Kidney capillary endothelial cell (primary cell): ENCODE results near the gene DPEP2NB.
"Not testable (repeated sequence)": the region's sequence is repeated elsewhere in the genome, so short reads cannot be mapped to it uniquely, and the experiment has no call there.

ENCODE experiments used
- DNase-seq: peaks from one replicate; pipeline ENCODE4 v3.0.0-alpha.2; 2018; ENCODE audit warnings: low spot score

The DPEP2NB gene

GRCh38 chr16:68015681-68016080, at the start of gene DPEP2NB:
DPEP2NB (minus strand) TSS chr16:68015911; CDS start chr16:68015770, 141 bp downstream.
- no peak for DNase-seq

- peak; percentile 59 for DNase-seq
Observed at GRCh38 chr16:68064791-68065365, 49.2 kb upstream of the DPEP2NB start.

GRCh38 chr16:68062910-68063393, 47.2 kb upstream of the DPEP2NB start:
- DNase-seq = no peak

- DNase-seq = no peak
Observed at GRCh38 chr16:68061396-68061795, 45.7 kb upstream of the DPEP2NB start.

GRCh38 chr16:68059804-68060203, 44.1 kb upstream of the DPEP2NB start:
- DNase-seq = no peak

GRCh38 chr16:68055395-68055794, 39.7 kb upstream of the DPEP2NB start:
- DNase-seq = no peak

GRCh38 chr16:68049449-68049848, 33.7 kb upstream of the DPEP2NB start:
- no peak for DNase-seq

- DNase-seq = no peak
Observed at GRCh38 chr16:68047987-68048386, 32.3 kb upstream of the DPEP2NB start.

GRCh38 chr16:68046106-68046505, 30.4 kb upstream of the DPEP2NB start:
- no peak for DNase-seq

- DNase-seq = no peak
Observed at GRCh38 chr16:68041783-68042182, 26.1 kb upstream of the DPEP2NB start.

- DNase-seq = peak; percentile 61
Observed at GRCh38 chr16:68040506-68041288, 25.0 kb upstream of the DPEP2NB start.

- DNase-seq = no peak
Observed at GRCh38 chr16:68037841-68038597, 22.3 kb upstream of the DPEP2NB start.

GRCh38 chr16:68035227-68035626, 19.5 kb upstream of the DPEP2NB start:
- DNase-seq = no peak

- no peak for DNase-seq
Observed at GRCh38 chr16:68033101-68033500, 17.4 kb upstream of the DPEP2NB start.

GRCh38 chr16:68031951-68032350, 16.2 kb upstream of the DPEP2NB start:
- no peak for DNase-seq

- not testable (repeated sequence) for DNase-seq
Observed at GRCh38 chr16:68030108-68030507, 14.4 kb upstream of the DPEP2NB start.

- no peak for DNase-seq
Observed at GRCh38 chr16:68028996-68029395, 13.3 kb upstream of the DPEP2NB start.

- peak; percentile 83 for DNase-seq
Observed at GRCh38 chr16:68022728-68023537, 7.2 kb upstream of the DPEP2NB start, which contains the start of the genes DDX28 and DUS2. DDX28 (minus strand) TSS chr16:68023232; CDS start chr16:68023202, 30 bp downstream. DUS2 (plus strand) TSS chr16:68023284; CDS start chr16:68038024, 14,740 bp downstream.

GRCh38 chr16:68022278-68022727, 6.6 kb upstream of the DPEP2NB start:
- DNase-seq = no peak

GRCh38 chr16:68021490-68021889, 5.8 kb upstream of the DPEP2NB start:
- DNase-seq = no peak

- no peak for DNase-seq
Observed at GRCh38 chr16:68019167-68019680, 3.5 kb upstream of the DPEP2NB start.
